GM21723 (cell line): ENCODE results near the gene C14orf93.
"Not testable (repeated sequence)": the region's sequence is repeated elsewhere in the genome, so short reads cannot be mapped to it uniquely, and the experiment has no call there.

Experiments
- ATAC-seq: cut with Tn5 transposase; IDR thresholded peaks from one replicate; pipeline ENCODE4 v1.9.1; 2021; ENCODE audit warnings: mild to moderate bottlenecking, moderate library complexity; ENCODE audit not compliant: unreplicated experiment

C14orf93 gene

DNA sequence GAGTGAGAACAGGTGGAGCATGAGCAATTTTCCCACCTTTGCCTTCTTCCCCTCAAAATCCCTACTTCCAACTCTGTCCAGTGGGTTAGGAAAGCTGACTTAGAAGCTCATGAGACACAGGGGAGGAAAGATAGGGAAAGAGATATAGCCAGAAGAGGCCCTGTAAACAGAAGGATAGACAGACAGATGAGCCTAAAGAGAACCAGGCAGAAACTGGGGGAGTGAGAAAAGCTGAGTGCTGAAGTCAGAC is 32.6 kb downstream of the C14orf93 start:
- ATAC-seq = no peak

DNA sequence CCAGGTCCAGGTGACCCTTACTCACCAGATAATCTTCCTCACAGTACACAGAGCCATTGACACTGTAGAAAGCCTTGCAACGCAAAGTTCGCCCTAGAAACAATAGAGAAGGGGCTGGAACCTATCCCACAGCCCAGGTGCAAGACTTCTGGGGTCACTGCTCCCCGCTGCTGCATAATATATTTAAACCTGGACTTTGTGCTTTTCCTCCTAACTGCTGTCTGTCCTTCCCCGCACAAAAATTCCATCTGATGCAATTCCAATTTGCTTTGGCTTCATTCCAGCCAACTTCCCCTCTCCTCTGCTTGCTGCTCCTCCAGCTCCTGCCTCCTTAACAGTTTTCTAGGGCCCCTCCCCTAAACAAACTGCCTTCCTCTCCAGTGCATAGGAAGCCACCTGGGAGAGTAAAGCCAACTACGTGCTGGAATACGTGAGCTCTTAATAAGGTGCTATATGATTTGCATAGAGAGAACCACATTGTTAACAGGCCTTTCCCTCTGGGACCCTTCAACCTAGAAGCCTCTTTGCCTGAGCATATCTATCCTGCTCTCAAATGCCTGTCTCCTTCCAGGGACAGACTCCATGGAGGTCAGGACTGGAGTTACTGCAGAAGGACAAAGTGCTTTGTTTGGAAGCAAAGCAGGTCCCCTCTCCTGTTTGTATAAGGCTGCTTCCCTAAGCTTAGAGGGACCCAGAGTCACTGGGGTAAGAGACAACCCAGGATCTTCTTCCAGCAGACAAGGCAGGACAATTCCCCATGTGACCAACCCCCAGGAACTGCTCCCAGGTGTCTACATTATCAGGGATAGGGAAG is 33.1 kb downstream of the C14orf93 start:
- no peak for ATAC-seq

DNA sequence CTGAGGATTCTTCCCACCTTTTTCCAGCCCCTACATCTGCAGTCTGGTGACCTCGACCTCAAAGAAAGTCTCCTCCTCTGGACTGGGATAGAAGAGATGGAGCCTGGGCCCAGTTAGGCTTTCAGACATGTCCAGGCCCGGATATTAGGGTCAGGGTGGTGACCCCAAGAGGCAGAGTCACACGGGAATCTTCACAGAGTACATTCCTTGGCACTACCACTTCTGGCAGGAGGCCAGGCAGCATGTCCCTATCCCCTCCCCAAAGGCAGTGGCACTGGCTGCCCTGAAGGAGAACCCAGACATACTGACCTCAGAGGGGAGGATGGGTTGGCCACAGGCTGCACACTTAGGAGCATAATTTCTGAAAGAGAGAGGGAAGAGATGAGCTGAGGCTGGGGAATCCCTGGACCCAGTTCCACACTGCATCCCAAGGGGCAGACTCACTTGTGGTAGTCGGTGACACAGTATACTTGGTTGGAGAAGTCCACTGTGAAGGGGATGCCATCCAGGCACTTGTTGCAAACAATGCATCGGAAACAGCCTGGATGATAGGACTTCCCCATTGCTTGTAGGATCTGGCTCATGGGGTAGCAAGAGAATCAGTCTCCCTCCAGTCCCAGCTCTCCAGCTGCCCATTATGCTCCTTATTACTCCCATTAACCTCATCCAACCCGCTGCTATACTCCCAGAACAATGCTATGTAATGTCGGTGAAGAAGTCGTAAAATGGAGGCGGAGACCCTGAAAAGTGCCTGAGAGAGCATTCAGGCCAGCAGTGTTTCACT is 35.2 kb downstream of the C14orf93 start:
- no peak for ATAC-seq

DNA sequence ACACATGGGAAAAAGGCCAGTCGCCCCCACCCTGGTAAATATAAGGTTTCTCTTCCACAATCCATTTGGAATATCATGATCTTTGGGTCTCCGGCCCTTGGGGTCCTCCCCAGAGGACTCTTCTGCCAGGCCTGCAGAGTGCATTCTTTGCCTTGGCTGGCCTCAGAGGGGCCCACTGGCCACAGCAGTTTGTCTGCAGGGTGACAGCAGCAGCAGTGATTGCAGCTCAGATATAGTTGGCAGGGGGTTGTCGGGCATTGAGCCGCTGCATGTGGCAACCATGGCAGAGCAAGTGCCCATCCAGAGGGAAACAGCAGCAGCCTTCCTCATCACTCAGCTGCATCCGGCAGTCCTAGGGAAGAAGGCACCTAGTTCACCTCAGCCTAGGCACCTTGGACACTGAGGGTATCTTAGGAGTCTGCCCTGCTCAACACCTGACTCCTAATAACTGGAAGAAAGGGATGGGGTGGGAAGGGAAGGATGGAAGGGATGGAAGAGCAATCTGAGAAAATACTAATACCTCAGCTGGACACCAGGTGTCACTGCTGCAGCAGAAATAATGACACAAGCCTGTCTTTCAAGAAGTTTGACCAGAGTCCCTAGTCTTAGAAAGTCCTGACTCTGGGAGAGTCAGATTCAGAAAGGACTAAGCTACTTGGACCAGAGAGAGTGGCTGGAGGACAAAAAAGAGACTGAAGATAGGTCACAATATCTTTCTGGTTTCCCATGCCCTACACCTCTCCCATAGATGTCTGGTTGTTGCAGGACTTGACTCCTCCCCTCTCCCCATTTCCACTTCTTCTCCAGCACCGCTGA is 36.5 kb downstream of the C14orf93 start:
- no peak for ATAC-seq

DNA sequence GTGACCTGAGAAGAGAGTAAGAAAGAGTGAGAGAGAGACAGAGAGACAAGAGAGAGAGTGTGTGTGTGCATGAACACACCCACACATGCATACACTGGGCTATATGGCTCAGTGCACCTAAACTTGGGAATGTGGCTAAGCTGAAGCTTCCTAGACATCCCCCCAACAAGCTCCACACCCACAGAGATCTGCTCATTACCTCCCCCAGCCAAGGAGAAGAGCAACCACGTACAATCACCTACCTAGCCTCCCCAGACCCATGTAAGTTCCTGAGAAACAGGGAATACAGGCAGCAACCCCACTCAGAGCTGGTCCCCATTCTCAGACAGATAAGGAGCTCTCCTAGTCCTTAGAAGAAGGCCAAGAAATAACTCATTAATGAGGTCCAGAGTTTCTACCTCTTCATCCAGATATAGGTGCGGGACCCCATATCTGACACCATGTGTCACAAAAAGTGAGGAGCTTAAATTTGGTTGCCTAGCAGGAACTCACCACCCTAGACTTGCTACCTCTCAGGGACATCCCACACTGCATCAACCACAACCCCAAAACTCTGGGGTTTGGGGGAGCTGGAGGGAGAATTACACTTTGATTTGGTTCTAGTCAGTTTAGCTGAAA is 37.5 kb downstream of the C14orf93 start:
- ATAC-seq = no peak

DNA sequence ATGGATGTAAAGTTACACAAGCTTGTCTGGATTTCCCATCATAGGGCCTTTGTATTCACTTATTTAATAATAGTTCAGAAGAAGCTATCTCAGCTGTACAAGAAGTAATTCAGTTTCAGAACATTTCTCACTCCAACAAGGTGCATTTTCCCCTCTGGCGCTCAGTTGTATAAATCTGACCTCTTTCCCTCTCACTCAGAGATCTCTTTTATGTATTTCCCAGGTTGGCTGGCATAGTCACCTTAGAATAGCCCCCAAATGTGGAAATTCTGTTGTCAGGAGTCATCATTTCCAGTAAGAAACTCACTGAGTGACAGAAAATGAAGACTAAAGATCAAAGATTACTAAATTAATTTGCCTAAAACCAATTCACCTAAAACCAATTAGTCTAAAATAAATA is 38.8 kb downstream of the C14orf93 start:
- ATAC-seq = no peak

DNA sequence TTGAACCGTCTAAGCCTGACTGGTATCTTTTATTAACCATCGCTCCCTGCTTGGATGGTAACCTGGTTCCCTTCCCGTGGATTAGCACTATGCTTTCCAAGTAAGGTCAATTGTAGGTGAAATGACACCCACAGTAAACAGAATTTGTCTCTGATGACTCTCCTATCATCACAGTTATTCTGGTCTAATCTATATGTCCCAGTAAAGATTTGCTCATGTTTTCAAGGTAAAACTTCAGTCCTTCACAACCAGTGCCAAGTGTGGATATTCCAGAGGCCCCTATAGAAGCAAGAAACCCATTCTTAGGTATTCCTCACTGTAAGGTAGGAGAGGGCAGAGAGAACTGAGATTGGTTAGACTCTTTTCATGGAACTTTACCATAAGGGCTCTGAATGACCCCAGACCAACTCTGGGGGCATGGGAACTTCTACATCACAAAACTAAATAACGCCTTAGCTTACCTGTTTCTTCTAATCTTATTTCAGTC is 43.1 kb downstream of the C14orf93 start:
- ATAC-seq = no peak

DNA sequence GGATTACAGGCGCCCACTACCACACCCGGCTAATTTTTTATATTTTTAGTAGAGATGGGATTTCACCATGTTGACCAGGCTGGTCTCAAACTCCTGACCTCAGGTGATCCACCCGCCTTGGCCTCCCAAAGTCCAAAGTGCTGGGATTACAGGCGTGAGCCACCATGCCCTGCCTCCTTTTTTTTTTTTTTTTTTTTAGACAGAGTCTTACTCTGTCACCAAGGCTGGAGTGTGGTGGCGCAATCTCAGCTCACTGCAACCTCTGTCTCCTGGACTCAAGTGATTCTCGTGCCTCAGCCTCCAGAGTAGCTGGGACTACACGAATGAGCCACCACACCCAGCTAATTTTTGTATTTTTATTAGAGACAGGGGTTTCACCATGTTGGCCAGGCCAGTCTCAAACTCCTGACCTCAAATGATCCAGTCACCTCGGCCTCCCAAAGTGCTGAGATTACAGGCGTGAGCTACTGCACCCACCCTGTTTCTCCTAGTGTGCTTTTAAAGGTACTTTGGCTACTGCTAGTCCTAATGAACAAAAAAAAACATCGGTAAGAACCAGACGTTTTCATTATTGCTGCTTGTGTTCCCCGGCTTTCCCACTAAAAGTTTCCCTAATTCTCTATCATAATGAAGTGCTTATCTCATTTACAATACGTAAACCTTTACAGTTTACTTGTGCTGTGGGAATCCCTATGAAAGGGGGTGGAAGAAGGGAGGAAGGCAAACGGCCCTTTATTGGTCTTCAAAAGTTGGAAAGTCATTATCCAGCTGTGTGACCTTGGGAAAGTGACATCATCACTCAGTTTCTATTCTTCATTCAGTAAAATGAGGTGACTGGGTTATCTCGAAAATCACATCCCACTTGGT is 43.8 kb downstream of the C14orf93 start:
- ATAC-seq = not testable (repeated sequence)

DNA sequence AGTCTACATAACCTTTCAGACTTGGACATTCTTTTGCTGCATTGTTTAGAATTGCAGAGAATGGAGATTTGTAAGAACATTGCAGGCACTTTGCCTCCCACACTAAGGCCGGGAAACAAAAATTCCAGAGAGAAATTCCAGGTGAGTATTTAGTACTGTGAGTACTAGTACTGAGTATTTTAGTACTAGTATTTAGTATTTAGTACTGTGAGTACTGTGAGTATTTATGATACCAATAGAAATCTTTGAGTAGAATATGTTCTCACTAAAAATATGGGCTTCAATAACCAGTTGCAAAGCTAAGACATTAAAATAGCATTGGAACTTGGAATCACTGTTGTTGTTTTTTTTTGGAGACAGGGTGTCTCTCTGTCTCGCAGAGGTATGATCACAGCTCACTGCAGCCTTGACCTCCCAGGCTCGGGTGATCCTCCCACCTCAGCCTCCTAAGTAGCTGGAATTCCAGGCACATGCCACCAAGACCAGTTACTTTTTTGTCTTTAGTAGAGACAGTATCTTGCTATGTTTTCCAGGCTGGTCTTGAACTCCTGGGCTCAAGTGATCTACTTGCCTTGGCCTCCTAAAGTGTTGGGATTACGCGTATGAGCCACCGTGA is 47.8 kb downstream of the C14orf93 start:
- ATAC-seq = no peak

DNA sequence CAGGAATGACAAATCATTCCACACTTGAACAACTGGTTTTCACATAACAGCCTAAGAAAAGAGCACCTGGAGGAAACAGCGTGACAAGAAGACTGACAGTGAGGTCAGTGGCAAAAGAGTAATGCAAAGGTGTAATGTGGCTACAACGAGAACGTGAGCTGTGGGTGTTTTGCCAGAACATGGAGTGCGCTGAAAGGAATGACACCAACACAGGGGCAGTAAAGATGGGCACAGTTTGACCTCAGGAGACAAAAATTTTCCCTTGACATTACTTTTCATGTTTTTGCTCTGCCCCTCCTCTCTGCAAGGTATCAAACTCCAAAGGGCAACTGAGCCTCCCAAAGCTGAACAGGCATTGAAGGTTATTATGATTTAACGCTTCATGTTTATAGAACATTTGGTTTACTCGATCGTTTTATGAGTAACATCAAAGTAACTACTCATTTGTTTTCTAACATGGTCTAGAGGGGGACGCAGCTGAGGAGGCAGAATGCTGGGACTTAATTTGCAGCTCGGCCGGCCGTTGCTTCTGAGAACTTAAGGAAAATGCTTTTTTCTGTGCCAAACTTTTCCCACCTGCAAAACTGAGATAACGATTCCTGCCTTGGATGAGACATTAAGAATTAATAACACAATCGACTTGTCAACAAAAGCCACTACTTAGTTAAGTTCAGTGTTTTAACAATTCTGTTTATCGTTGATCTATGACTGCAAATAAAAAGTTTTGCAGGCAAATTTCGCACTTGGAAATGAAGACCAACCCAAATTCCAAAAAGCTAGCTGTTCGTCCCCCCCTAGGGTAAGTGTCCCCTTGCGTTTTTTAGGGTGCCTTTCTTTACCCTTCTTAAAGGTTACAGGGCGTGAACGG is 54.0 kb downstream of the C14orf93 start:
- no peak for ATAC-seq

DNA sequence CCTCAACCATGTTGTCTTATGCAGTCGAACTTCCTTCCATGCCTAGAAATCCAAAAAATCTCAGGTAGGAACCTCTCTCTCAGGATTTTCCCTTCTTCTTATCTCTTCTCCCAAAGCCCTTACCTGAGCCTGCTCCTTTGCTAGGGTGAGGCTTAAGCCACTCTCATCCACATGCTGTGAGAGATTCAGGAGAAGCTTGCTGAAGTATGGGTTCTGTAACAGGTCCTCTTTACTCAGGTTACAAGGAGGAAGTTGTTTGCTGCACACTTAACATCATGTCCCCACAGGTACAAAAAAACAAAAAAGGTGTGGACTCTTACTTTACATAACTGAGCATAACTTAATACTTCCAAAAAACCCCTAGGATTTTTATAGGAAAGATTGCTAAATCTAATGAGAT is 57.5 kb downstream of the C14orf93 start:
- ATAC-seq = no peak

DNA sequence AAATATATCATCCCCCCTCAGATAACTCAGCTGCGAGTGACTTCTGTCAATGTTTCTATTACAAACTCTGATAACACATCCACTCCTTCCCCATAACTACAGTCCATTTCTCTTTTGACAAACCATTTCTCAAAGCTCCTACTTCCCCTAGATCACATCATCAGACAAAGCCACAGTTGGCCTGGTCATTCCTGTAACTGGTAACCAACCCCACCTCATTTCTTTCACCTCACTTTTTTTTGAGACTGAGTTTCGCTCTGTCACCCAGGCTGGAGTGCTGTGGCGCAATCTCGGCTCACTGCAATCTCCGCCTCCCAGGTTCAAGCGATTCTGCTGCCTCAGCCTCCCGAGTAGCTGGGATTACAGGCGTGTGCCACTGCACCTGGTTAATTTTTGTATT is 58.1 kb downstream of the C14orf93 start:
- not testable (repeated sequence) for ATAC-seq

DNA sequence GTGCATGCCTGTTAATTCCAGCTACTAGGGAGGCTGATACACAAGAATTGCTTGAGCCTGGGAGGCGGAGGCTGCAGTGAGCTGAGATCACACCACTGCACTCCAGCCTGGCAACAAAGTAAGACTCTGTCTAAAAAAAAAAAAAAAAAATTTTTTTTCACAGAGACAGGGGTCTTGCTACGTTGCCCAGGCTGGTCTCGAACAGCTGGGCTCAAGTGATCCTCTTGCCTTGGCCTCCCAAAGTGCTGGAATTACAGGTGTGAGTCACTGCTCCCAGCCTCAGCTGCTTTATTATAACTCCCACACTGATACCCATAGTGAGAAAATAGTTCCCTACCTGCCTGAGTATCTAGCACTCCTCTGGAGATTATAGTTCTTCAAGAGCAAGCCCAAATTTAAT is 64.3 kb downstream of the C14orf93 start:
- no peak for ATAC-seq

DNA sequence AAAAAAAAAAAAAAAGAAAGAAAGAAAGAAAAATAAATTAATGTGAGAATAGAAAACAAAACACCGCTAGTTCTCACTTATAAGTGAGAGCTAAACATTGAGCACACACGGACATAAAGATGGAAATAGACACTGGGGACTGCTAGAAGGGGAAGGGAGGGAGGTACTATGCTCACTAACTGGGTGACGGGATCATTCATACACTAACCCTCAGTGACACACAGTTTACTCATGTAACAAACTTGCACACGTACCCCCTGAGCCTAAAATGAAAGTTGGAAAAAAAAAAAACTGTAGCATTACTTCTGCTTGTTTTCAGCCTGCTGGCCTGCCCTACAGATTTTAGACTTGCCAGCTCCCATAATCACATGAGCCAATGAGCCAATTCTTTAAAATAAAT is 70.3 kb downstream of the C14orf93 start:
- no peak for ATAC-seq
